SK-N-SH treated with all-trans-retinoic acid at 6 μM for 48 hours (cell line): ENCODE data around the gene EDEM1.

Source experiments
- ATAC-seq: fragments of 200-7000 bp; cut with Tn5 transposase; 3 replicates; pipeline ENCODE4 v1.9.1; 2020; ENCODE audit warnings: mild to moderate bottlenecking, moderate library complexity
- BACH2 ChIP-seq: fragments of 250-450 bp; sonication (Bioruptor Pico); IDR thresholded peaks from 2 replicates; pipeline ENCODE4 v1.9.0; 2021; ENCODE audit warnings: mild to moderate bottlenecking, borderline replicate concordance
- CREB5 ChIP-seq: fragments of 250-450 bp; sonication (Bioruptor Pico); IDR thresholded peaks from 2 replicates; pipeline ENCODE4 v1.5.1; 2020; ENCODE audit warnings: low read depth, mild to moderate bottlenecking, moderate library complexity
- CSDC2 ChIP-seq: fragments of 250-450 bp; sonication (Bioruptor Pico); IDR thresholded peaks from 2 replicates; pipeline ENCODE4 v1.5.0; 2020; ENCODE audit warnings: mild to moderate bottlenecking, moderate library complexity
- CSRNP3 ChIP-seq: fragments of 250-450 bp; sonication (Bioruptor Pico); IDR thresholded peaks from 2 replicates; pipeline ENCODE4 v1.5.1; 2021; ENCODE audit warnings: mild to moderate bottlenecking, moderate library complexity
- ESRRG ChIP-seq: fragments of 250-450 bp; sonication (Bioruptor Pico); IDR thresholded peaks from 2 replicates; pipeline ENCODE4 v1.6.1; 2021; ENCODE audit warnings: mild to moderate bottlenecking
- GLIS3 ChIP-seq: fragments of 250-450 bp; sonication (Bioruptor Pico); IDR thresholded peaks from 2 replicates; pipeline ENCODE4 v1.5.0; 2020; ENCODE audit warnings: mild to moderate bottlenecking, moderate library complexity
- OSR1 ChIP-seq: fragments of 250-450 bp; sonication (Bioruptor Pico); IDR thresholded peaks from 2 replicates; pipeline ENCODE4 v1.8.0; 2022; ENCODE audit warnings: moderate library complexity, mild to moderate bottlenecking, inconsistent platforms
- PATZ1 ChIP-seq: fragments of 250-450 bp; sonication (Bioruptor Pico); IDR thresholded peaks from 2 replicates; pipeline ENCODE4 v1.8.0; 2020; ENCODE audit warnings: mild to moderate bottlenecking, moderate library complexity, borderline replicate concordance
- POU6F1 ChIP-seq: fragments of 250-450 bp; sonication (Bioruptor Pico); IDR thresholded peaks from 2 replicates; pipeline ENCODE4 v1.8.0; 2021; ENCODE audit warnings: low read depth, mild to moderate bottlenecking, moderate library complexity, borderline replicate concordance
- PPARA ChIP-seq: fragments of 250-450 bp; sonication (Bioruptor Pico); IDR thresholded peaks from 2 replicates; pipeline ENCODE4 v1.5.0; 2020; ENCODE audit warnings: mild to moderate bottlenecking, borderline replicate concordance
- RARB ChIP-seq: fragments of 250-450 bp; sonication (Bioruptor Pico); IDR thresholded peaks from 2 replicates; pipeline ENCODE4 v1.8.0; 2021; ENCODE audit warnings: mild to moderate bottlenecking, moderate library complexity
- SNAI2 ChIP-seq: fragments of 250-450 bp; sonication (Bioruptor Pico); IDR thresholded peaks from 2 replicates; pipeline ENCODE4 v1.5.0; 2020; ENCODE audit warnings: mild to moderate bottlenecking, moderate library complexity
- TCF4 ChIP-seq: fragments of 250-450 bp; sonication (Bioruptor Pico); IDR thresholded peaks from 2 replicates; pipeline ENCODE4 v1.8.0; 2021; ENCODE audit warnings: mild to moderate bottlenecking, moderate library complexity, borderline replicate concordance
- TOX ChIP-seq: fragments of 250-450 bp; sonication (Bioruptor Pico); IDR thresholded peaks from 2 replicates; pipeline ENCODE4 v1.8.0; 2021; ENCODE audit warnings: mild to moderate bottlenecking, moderate library complexity, borderline replicate concordance
- ZC3H10 ChIP-seq: fragments of 250-450 bp; sonication (Bioruptor Pico); IDR thresholded peaks from 2 replicates; pipeline ENCODE4 v1.5.1; 2021; ENCODE audit warnings: mild to moderate bottlenecking, moderate library complexity
- ZFP3 ChIP-seq: fragments of 250-450 bp; sonication (Bioruptor Pico); IDR thresholded peaks from 2 replicates; pipeline ENCODE4 v1.5.0; 2020; ENCODE audit warnings: mild to moderate bottlenecking, moderate library complexity
- ZFP30 ChIP-seq: fragments of 450-650 bp; formaldehyde crosslinking; IDR thresholded peaks from 2 replicates; pipeline ENCODE4 v1.5.0; 2022; ENCODE audit warnings: mild to moderate bottlenecking, moderate library complexity
- ZNF70 ChIP-seq: fragments of 450-650 bp; formaldehyde crosslinking; IDR thresholded peaks from 2 replicates; pipeline ENCODE4 v1.5.0; 2020; ENCODE audit warnings: mild to moderate bottlenecking, moderate library complexity
- ZNF8 ChIP-seq: fragments of 450-650 bp; formaldehyde crosslinking; IDR thresholded peaks from 2 replicates; pipeline ENCODE4 v1.5.0; 2020; ENCODE audit warnings: mild to moderate bottlenecking, moderate library complexity
- TF ChIP-seq, protein P1 (sequence below): fragments of 250-450 bp; sonication (Bioruptor Pico); IDR thresholded peaks from 2 replicates; pipeline ENCODE4 v1.5.0; 2020; ENCODE audit warnings: mild to moderate bottlenecking, moderate library complexity

Gene EDEM1

DNA sequence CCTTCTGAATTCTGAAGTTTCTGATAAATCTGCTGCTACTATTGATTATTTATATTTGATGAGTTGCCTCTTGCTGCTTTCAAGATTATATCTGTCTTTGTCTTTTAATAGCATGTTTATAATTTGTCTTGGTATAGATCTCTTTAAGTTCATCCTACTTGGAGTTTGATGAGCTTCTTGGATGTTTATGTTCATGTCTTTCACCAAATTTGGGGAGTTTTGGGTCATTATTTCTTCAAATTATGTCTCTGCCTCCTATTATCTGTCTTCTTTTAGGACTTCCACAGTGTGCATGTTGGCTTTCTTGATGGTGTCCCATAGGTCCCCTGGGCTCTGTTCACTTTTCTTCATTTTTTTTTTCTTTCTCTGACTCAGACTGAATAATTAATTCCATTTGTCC lies 32.3 kb upstream of the EDEM1 start:
- TF ChIP-seq ZC3H10 (no peak), TCF4 (no peak), ZFP3 (CRISPR knock-in tag) (no peak), POU6F1 (CRISPR knock-in tag) (no peak), ZNF70 (CRISPR knock-in tag) (no peak), ZFP30 (CRISPR knock-in tag) (no peak)
- ATAC-seq, result no peak

GRCh38 chr3:5160321-5160720 lies 27.2 kb upstream of the EDEM1 start:
- TF ChIP-seq PPARA (CRISPR knock-in tag), result no peak
- no peak for TF ChIP-seq BACH2
- TF ChIP-seq CSDC2 (CRISPR knock-in tag), result no peak
- no peak for TF ChIP-seq GLIS3
- TF ChIP-seq, protein P1, sequence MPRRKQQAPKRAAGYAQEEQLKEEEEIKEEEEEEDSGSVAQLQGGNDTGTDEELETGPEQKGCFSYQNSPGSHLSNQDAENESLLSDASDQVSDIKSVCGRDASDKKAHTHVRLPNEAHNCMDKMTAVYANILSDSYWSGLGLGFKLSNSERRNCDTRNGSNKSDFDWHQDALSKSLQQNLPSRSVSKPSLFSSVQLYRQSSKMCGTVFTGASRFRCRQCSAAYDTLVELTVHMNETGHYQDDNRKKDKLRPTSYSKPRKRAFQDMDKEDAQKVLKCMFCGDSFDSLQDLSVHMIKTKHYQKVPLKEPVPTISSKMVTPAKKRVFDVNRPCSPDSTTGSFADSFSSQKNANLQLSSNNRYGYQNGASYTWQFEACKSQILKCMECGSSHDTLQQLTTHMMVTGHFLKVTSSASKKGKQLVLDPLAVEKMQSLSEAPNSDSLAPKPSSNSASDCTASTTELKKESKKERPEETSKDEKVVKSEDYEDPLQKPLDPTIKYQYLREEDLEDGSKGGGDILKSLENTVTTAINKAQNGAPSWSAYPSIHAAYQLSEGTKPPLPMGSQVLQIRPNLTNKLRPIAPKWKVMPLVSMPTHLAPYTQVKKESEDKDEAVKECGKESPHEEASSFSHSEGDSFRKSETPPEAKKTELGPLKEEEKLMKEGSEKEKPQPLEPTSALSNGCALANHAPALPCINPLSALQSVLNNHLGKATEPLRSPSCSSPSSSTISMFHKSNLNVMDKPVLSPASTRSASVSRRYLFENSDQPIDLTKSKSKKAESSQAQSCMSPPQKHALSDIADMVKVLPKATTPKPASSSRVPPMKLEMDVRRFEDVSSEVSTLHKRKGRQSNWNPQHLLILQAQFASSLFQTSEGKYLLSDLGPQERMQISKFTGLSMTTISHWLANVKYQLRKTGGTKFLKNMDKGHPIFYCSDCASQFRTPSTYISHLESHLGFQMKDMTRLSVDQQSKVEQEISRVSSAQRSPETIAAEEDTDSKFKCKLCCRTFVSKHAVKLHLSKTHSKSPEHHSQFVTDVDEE (CRISPR knock-in tag), result no peak
- no peak for TF ChIP-seq ZC3H10
- no peak for TF ChIP-seq RARB (CRISPR knock-in tag)
- no peak for TF ChIP-seq ESRRG
- TF ChIP-seq ZFP3 (CRISPR knock-in tag), result no peak
- no peak for TF ChIP-seq TOX (CRISPR knock-in tag)
- TF ChIP-seq SNAI2 (CRISPR knock-in tag), result no peak
- no peak for TF ChIP-seq ZNF8 (CRISPR knock-in tag)
- TF ChIP-seq CREB5 (CRISPR knock-in tag), result no peak
- TF ChIP-seq POU6F1 (CRISPR knock-in tag), result no peak
- no peak for ATAC-seq

- TF ChIP-seq ZNF8 (CRISPR knock-in tag) (no peak), ZFP30 (CRISPR knock-in tag) (no peak), ZFP3 (CRISPR knock-in tag) (no peak), BACH2 (no peak), ZC3H10 (no peak), OSR1 (no peak), CSRNP3 (no peak), SNAI2 (CRISPR knock-in tag) (no peak), RARB (CRISPR knock-in tag) (no peak), PATZ1 (CRISPR knock-in tag) (no peak)
- TF ChIP-seq, protein P1 (CRISPR knock-in tag), result no peak
- ATAC-seq, result peak; percentile 53
Measured at GRCh38 chr3:5160940-5161858, 26.3 kb upstream of the EDEM1 start.
